OCI-LY7 (cell line): ENCODE measurements around the gene CFAP157.

Source experiments
- EZH2phosphoT487 ChIP-seq: fragments of 200-600 bp; sonication (generic); IDR thresholded peaks from 2 replicates; pipeline ENCODE4 v1.6.1; 2018; ENCODE audit warnings: low read depth, borderline replicate concordance, mild to moderate bottlenecking, mixed run types, antibody characterized with exemption, low read length, moderate library complexity, mixed read lengths
- TF ChIP-seq, protein P1 (sequence below): fragments of 200-600 bp; sonication (generic); conservative IDR thresholded peaks from 2 replicates; pipeline ENCODE4 v1.5.1; 2014; ENCODE audit warnings: mild to moderate bottlenecking, antibody characterized with exemption, low read length, moderate library complexity, mixed read lengths

DNA sequence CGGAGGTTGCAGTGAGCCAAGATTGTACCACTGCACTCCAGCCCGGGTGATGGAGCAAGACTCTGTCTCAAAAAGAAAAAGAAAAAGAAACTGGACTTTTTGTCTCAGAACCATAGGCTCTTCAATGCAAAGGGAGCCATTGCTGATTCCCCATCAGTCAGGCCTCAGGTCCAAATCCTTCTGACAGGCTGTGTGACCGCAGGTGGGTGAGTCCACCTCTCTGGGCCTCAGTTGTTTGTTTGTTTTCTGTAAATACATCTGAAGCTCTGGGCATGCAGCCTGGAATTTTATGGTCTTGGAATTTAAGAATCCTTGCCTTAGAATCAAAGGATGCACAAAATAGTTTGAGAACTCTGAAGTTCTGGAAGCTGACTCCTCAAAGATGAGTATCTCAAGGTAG, 49.4 kb downstream of the CFAP157 start:
- TF ChIP-seq, protein P1, sequence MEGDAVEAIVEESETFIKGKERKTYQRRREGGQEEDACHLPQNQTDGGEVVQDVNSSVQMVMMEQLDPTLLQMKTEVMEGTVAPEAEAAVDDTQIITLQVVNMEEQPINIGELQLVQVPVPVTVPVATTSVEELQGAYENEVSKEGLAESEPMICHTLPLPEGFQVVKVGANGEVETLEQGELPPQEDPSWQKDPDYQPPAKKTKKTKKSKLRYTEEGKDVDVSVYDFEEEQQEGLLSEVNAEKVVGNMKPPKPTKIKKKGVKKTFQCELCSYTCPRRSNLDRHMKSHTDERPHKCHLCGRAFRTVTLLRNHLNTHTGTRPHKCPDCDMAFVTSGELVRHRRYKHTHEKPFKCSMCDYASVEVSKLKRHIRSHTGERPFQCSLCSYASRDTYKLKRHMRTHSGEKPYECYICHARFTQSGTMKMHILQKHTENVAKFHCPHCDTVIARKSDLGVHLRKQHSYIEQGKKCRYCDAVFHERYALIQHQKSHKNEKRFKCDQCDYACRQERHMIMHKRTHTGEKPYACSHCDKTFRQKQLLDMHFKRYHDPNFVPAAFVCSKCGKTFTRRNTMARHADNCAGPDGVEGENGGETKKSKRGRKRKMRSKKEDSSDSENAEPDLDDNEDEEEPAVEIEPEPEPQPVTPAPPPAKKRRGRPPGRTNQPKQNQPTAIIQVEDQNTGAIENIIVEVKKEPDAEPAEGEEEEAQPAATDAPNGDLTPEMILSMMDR, result no peak
- no peak for TF ChIP-seq EZH2phosphoT487
